Uterus (tissue), 4 donors: ENCODE measurements around the gene MSANTD1. TPM values are rescaled to one million over a fixed set of nuclear protein-coding genes. Genes with fewer than 3 reads are reported as not detected.

Experiments used
- DNase-seq, 2 donors: peaks; one replicate each; pipeline ENCODE4 v3.0.0-alpha.2; 2019 to 2020
- H3K27ac ChIP-seq, 2 donors: fragments of 200-600 bp; sonication (generic); 1 replicate in 1 of 2; 2 replicates in 1 of 2; pipeline ENCODE4 v1.5.1; 2016 to 2018
- H3K27me3 ChIP-seq, 2 donors: fragments of 200-600 bp; sonication (generic); one replicate each; pipeline ENCODE4 v1.5.1; 2018 to 2019; ENCODE audit warnings: control low read depth in 1 of 2
- H3K36me3 ChIP-seq, 2 donors: fragments of 200-600 bp; sonication (generic); one replicate each; pipeline ENCODE4 v1.5.1; 2019; ENCODE audit warnings: control low read depth in 1 of 2
- H3K4me1 ChIP-seq, 2 donors: fragments of 200-600 bp; sonication (generic); one replicate each; pipeline ENCODE4 v1.5.1; 2018 to 2019; ENCODE audit warnings: control low read depth in 1 of 2
- H3K4me3 ChIP-seq, 2 donors: fragments of 200-600 bp; sonication (generic); 1 replicate in 1 of 2; 2 replicates in 1 of 2; pipeline ENCODE4 v1.5.1; 2018 to 2019; ENCODE audit warnings: mild to moderate bottlenecking in 1 of 2
- H3K9me3 ChIP-seq, 2 donors: fragments of 200-600 bp; sonication (generic); one replicate each; pipeline ENCODE4 v1.5.1; 2019; ENCODE audit warnings: control low read depth in 1 of 2
- CTCF ChIP-seq, 4 experiments: fragments of 200-600 bp in 2 of 4; fragments of 450-650 bp in 2 of 4; sonication (generic) in 2 of 4; IDR thresholded peaks; one replicate each; pipeline ENCODE4 v1.5.1; 2016 to 2019; ENCODE audit warnings: antibody characterized with exemption in 4 of 4, mild to moderate bottlenecking in 2 of 4, moderate library complexity in 1 of 4
- POLR2A ChIP-seq, 2 donors: fragments of 450-650 bp; IDR thresholded peaks; one replicate each; pipeline ENCODE4 v1.6.1; 2016; ENCODE audit warnings: antibody characterized with exemption in 2 of 2, mild to moderate bottlenecking in 1 of 2, moderate library complexity in 1 of 2
- intact Hi-C: fragments of 100-400 bp; cut with DNase I; formaldehyde crosslinking; loops from one replicate; pipeline ENCODE4 v1.15.1; 2023; ENCODE audit warnings: low total_unique reads
- total RNA-seq, 4 donors: library from RNA; depleted of rRNA in 3 of 4; stranded (reverse); fragments of >200 nt in 3 of 4; gene quantifications; one replicate each; pipeline versions ENCODE4 v1.1.0 to v1.2.4, GENCODE V29; 2014 to 2023
- donor health status: DM: yes; HTN: yes; CAD: no.

MSANTD1 gene
- total RNA-seq, 4 donors from 2014 or later, result 1.3 to 3.3 (median 2.1) TPM; not detected in 1

DNA sequence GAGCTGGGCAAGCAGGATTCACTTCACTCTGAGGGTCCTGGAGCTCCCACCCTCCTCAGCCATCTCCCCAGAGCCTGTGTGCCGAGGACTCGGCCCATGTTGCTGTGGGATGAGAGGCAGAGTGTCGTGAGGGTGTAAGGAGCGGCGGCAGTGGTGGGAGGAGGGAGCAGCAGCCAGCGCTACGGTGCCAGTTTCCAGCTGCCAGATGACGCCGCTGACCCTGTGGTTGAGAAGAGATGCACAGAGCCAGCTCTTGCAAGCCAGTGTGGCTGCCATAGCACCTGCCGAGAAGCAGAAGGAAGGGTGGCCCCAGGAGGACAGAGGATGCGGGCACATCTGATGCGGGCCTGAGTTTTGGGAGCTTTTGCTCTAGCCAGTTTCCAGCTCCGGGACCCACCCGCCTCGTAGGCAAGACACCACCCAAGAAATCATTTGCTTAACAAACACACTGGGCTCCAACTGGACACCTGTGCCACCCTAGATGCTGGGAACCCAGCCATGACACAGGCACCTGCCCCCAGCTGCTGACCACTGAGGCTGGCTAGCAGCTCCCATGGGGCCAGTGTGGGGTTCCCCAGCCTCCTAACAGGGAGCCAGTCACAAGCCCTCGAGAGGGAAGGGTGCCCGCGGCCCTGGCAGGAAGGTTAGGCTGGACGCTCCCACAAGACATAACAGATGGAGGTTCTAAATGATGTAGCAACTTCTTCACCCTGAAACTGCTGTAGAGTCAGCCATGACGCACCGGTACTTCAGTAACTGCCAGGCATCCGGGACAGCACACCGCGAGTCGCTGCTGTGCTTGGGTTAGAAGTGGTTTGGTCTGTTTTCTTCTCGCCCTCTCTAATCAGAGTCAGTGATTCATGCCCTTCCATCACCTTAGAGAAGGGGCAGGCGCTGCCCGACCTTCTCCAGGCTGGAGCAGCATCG, 8.9 kb downstream of the MSANTD1 start:
- Histone ChIP-seq H3K4me3 (no peak overlapping the region), H3K4me1 (no peaks in the 10 kb centered on the region), H3K27me3 (no peaks in the 10 kb centered on the region), H3K27ac (no peak overlapping the region), H3K36me3 (no peaks in the 10 kb centered on the region), H3K9me3 (no peaks in the 10 kb centered on the region)
- no peak for TF ChIP-seq CTCF (IDR thresholded peaks at IDR 0.05)
- TF ChIP-seq POLR2A (IDR thresholded peaks at IDR 0.05), result no peak
- peak in 1 of 2 donors; percentile 8 for DNase-seq
- intact Hi-C loops, result no loop called here

- no peak overlapping the region for H3K4me3 ChIP-seq
- no peaks in the 10 kb centered on the region for H3K27me3 ChIP-seq
- TF ChIP-seq POLR2A (IDR thresholded peaks at IDR 0.05), result no peak
- TF ChIP-seq CTCF (IDR thresholded peaks at IDR 0.05), result no peak
- H3K27ac ChIP-seq, result no peak overlapping the region
- intact Hi-C loops, result no loop called here
- no peaks in the 10 kb centered on the region for H3K9me3 ChIP-seq
- H3K4me1 ChIP-seq, result no peaks in the 10 kb centered on the region
- no peak for DNase-seq
- H3K36me3 ChIP-seq, result no peaks in the 10 kb centered on the region
These were observed 12.7 kb downstream of the MSANTD1 start for GRCh38 chr4:3261411-3262207.

- TF ChIP-seq POLR2A (IDR thresholded peaks at IDR 0.05) (no peak), CTCF (IDR thresholded peaks at IDR 0.05) (no peak)
- no peak overlapping the region for H3K27ac ChIP-seq
- H3K27me3 ChIP-seq, result no peaks in the 10 kb centered on the region
- intact Hi-C loops, result no loop called here
- no peak for DNase-seq
- H3K4me1 ChIP-seq, result no peaks in the 10 kb centered on the region
- no peak overlapping the region for H3K4me3 ChIP-seq
- no peaks in the 10 kb centered on the region for H3K9me3 ChIP-seq
- H3K36me3 ChIP-seq, result no peaks in the 10 kb centered on the region
These were observed 13.5 kb downstream of the MSANTD1 start for GRCh38 chr4:3262208-3263052.

DNA sequence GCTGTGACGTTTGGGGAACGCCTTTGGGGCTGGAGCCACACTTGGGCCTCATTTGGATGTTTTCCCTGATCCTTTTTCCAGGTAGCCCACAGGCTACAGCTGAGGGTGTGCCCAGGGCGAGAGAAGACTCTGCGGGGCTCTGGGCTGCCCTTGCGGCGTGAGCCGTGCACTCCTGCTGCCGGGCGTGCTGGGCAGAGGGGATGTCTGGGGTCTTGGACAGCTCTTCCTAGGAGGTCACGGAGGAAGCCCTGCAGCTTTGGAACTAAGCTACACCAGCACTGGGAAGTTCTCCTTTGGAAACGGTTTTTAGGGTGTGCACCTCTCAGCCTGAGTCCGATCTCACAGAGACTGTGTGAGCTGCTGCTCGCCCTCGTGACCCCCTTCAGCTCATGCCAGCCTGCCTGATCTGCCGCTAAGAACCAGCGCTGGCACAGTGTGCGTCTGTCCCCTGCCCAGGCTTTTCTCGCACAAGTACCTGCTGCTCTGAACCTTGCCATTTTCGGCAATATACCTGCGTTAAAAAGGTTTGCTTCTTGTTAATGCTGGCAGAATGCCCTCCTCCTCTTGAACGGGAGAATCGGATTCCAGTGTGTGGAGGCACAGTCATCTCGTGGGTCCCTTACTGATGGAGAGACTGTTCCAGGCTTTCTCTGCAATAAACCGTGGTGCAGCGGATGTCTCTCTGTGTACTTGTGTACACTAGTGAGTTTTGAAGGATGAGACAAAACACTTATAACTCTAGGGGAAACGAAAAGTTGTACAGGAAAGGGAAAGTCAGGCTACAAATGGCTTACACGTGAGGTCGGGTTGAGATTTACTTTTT, 14.3 kb downstream of the MSANTD1 start:
- Histone ChIP-seq H3K27ac (no peak overlapping the region), H3K27me3 (no peaks in the 10 kb centered on the region), H3K4me3 (no peak overlapping the region), H3K9me3 (no peaks in the 10 kb centered on the region), H3K36me3 (no peaks in the 10 kb centered on the region), H3K4me1 (no peaks in the 10 kb centered on the region)
- no peak for DNase-seq
- intact Hi-C loops, result no loop called here
- TF ChIP-seq POLR2A (IDR thresholded peaks at IDR 0.05) (no peak), CTCF (IDR thresholded peaks at IDR 0.05) (no peak)
